Omental fat pad (tissue), 4 donors: ENCODE measurements around the gene SCAF1. TPM values are rescaled to one million over a fixed set of nuclear protein-coding genes. Genes with fewer than 3 reads are reported as not detected.

Experiments used
- ATAC-seq: fragments of 150-250 bp; one replicate; pipeline ENCODE4 v1.9.1; 2016; ENCODE audit warnings: mild to moderate bottlenecking, moderate library complexity; ENCODE audit not compliant: low FRiP score
- DNase-seq: peaks from one replicate; pipeline ENCODE4 v3.0.0-alpha.2; 2019; ENCODE audit warnings: low spot score
- total RNA-seq, 4 donors: library from RNA; depleted of rRNA; stranded (reverse); fragments of >200 nt; gene quantifications; one replicate each; pipeline ENCODE4 v1.1.0, GENCODE V29; 2016
- TF ChIP-seq, protein P1 (sequence below), 3 donors: fragments of 450-650 bp; IDR thresholded peaks; one replicate each; pipeline ENCODE4 v1.5.1; 2016 to 2017; ENCODE audit warnings: antibody characterized with exemption in 3 of 3, mild to moderate bottlenecking in 3 of 3, moderate library complexity in 2 of 3

Gene SCAF1
- total RNA-seq, 4 donors from 2014 or later: 8.8 to 13.6 (median 11.5) TPM

DNA sequence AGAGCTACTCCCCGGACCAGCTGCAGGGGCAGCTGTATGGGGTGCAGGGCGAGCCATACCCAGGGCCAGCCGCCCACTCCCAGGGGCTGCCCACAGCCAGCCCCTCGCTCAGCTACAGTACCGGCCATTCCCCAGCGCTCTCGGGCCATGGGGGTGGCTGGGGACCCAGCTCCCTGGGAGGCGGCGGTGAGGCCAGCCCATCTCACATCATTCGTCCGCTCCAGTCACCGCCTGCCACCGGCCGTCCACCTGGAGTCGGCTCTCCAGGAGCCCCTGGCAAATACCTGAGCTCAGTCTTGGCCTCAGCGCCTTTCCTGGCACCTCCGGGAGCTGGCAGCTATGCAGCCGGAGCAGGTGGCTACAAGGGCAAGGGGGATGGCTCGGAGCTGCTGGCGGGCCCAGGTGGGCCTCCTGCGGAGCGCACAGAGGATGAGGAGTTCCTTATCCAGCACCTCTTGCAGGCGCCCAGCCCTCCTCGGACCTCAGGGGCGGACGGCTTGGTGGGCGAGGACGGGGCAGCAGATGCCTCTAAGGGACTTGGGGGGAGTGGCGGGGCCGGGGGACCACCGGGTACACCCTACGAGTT lies 46.1 kb upstream of the SCAF1 start:
- no peak for ATAC-seq
- DNase-seq: no peak
- TF ChIP-seq, protein P1, sequence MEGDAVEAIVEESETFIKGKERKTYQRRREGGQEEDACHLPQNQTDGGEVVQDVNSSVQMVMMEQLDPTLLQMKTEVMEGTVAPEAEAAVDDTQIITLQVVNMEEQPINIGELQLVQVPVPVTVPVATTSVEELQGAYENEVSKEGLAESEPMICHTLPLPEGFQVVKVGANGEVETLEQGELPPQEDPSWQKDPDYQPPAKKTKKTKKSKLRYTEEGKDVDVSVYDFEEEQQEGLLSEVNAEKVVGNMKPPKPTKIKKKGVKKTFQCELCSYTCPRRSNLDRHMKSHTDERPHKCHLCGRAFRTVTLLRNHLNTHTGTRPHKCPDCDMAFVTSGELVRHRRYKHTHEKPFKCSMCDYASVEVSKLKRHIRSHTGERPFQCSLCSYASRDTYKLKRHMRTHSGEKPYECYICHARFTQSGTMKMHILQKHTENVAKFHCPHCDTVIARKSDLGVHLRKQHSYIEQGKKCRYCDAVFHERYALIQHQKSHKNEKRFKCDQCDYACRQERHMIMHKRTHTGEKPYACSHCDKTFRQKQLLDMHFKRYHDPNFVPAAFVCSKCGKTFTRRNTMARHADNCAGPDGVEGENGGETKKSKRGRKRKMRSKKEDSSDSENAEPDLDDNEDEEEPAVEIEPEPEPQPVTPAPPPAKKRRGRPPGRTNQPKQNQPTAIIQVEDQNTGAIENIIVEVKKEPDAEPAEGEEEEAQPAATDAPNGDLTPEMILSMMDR (IDR thresholded peaks at IDR 0.05): no peak

DNA sequence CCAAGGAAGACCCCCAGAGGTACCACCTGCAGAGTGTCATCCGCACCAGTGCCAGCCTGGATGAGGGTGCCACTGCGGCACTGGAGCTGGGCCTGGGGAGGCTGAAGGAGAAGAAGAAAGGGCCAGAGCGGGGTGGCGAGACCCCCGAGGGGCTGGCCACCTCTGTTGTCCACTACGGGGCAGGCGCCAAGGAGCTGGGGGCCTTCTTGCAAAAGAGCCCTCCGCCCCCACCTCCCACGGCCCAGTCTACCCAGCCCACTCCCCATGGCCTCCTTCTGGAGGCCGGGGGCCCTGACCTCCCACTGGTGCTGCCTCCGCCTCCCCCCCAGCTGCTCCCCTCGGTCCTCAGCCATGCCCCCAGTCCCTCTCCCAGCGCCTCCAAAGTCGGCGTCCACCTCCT lies 45.6 kb upstream of the SCAF1 start:
- ATAC-seq (no peak), DNase-seq (no peak)

DNA sequence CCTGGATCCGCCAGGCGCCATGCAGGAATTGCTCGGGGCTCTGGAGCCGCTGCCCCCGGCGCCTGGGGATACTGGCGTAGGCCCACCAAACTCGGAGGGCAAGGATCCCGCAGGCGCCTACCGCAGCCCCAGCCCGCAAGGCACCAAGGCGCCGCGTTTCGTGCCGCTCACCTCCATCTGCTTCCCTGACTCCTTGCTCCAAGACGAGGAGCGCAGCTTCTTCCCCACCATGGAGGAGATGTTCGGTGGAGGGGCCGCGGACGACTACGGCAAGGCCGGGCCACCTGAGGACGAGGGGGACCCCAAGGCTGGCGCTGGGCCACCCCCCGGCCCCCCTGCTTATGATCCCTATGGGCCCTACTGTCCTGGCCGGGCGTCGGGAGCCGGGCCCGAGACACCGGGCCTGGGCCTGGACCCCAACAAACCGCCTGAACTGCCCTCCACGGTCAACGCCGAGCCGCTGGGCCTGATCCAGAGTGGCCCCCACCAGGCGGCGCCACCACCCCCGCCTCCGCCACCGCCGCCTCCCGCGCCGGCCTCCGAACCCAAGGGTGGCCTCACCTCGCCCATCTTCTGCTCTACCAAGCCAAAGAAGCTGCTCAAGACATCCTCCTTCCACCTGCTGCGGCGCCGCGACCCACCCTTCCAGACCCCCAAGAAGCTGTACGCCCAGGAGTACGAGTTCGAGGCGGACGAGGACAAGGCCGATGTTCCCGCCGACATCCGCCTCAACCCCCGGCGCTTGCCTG lies 44.9 kb upstream of the SCAF1 start:
- TF ChIP-seq, protein P1 (IDR thresholded peaks at IDR 0.05): no peak
- DNase-seq (no peak), ATAC-seq (no peak)

More for the DNA sequence above, 45.6 kb upstream of the SCAF1 start:
- TF ChIP-seq, protein P1 (IDR thresholded peaks at IDR 0.05): no peak

DNA sequence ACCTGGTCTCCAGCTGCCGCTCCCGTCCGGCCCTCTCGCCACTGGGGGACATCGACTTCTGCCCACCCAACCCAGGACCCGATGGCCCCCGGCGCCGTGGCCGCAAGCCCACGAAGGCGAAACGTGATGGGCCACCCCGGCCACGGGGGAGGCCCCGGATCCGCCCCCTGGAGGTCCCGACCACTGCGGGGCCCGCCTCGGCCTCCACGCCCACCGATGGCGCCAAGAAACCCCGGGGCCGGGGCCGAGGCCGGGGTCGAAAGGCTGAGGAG lies 44.4 kb upstream of the SCAF1 start:
- DNase-seq (no peak), ATAC-seq (no peak)
- TF ChIP-seq, protein P1 (IDR thresholded peaks at IDR 0.05): no peak

DNA sequence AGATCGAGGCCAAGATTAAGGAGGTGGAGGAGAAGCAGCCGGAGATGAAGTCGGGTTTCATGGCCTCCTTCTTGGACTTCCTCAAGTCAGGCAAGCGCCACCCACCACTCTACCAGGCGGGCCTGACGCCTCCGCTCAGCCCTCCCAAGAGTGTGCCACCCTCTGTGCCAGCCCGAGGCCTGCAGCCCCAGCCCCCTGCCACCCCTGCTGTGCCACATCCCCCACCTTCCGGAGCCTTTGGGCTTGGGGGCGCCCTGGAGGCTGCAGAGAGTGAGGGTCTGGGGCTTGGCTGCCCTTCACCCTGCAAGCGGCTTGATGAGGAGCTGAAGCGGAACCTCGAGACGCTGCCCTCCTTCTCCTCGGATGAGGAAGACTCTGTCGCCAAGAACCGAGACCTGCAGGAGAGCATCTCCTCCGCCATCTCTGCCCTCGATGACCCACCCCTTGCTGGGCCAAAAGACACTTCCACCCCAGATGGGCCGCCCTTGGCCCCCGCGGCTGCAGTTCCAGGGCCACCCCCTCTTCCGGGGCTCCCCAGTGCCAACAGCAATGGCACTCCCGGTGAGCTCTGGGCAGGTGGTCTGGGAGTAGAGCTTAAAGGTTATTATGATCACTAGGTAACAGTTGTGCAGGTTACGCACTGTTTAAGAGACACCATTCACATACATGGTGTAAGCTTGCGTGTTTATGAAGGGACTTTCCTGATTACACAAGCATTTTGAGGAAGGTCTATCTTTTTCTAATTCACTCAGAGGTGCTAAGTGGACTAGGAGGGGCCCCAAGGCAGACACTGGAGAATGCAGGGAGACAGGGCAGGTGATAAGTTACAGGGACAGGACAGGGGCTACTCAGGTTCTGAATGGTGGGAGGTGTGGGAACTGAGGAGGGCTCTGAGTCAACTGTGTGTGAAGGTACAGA lies 42.4 kb upstream of the SCAF1 start:
- no peak for DNase-seq
- TF ChIP-seq, protein P1 (IDR thresholded peaks at IDR 0.05): no peak
- no peak for ATAC-seq

DNA sequence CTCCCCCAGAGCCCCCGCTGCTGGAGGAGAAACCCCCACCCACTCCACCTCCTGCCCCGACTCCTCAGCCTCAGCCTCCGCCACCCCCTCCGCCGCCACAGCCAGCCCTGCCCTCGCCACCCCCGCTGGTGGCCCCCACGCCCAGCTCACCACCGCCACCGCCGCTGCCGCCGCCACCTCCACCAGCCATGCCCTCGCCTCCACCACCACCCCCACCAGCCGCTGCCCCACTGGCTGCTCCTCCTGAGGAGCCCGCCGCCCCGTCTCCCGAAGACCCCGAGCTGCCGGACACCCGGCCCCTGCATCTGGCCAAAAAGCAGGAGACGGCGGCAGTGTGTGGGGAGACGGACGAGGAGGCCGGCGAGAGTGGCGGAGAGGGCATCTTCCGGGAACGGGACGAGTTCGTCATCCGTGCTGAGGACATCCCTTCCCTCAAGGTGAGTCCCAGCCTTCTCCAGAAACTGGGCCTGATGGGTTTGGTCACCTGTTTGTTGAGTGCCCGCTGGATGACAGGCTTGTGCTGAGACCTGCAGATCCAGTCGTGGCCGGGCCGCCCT lies 40.4 kb upstream of the SCAF1 start:
- ATAC-seq: no peak
- DNase-seq: no peak
- TF ChIP-seq, protein P1 (IDR thresholded peaks at IDR 0.05): no peak
